GM23338 (cell line): ENCODE results near the gene HHIP. TPM values are rescaled to one million over a fixed set of nuclear protein-coding genes. Genes with fewer than 3 reads are reported as not detected.

Experiments
- ATAC-seq: fragments of 200-7000 bp; cut with Tn5 transposase; 3 replicates; pipeline ENCODE4 v1.9.1; 2020
- DNase-seq: peaks from one replicate; pipeline ENCODE4 v3.0.0-alpha.2; 2015; ENCODE audit warnings: low spot score
- H2AFZ ChIP-seq: fragments of 200-600 bp; sonication (generic); 2 replicates; pipeline ENCODE4 v1.8.0; 2016; ENCODE audit warnings: antibody characterized with exemption, mild to moderate bottlenecking, moderate library complexity
- H3F3A ChIP-seq: fragments of 200-600 bp; sonication (generic); replicated peaks from 2 replicates; pipeline ENCODE4 v1.8.0; 2017; ENCODE audit warnings: antibody characterized with exemption, mixed run types, low read depth
- H3K27ac ChIP-seq: fragments of 200-600 bp; sonication (generic); 2 replicates; pipeline ENCODE4 v1.6.1; 2016; ENCODE audit warnings: low read depth
- H3K27me3 ChIP-seq: fragments of 200-600 bp; sonication (generic); 2 replicates; pipeline ENCODE4 v1.8.0; 2016; ENCODE audit warnings: mild to moderate bottlenecking, mixed run types, moderate library complexity; ENCODE audit not compliant: insufficient read depth
- H3K36me3 ChIP-seq: fragments of 200-600 bp; sonication (generic); 2 replicates; pipeline ENCODE4 v1.8.0; 2016; ENCODE audit warnings: mild to moderate bottlenecking; ENCODE audit not compliant: insufficient read depth
- H3K4me1 ChIP-seq: fragments of 200-600 bp; sonication (generic); 2 replicates; pipeline ENCODE4 v1.8.0; 2016; ENCODE audit warnings: mild to moderate bottlenecking, moderate library complexity; ENCODE audit not compliant: insufficient read depth
- H3K4me2 ChIP-seq: fragments of 200-600 bp; sonication (generic); 2 replicates; pipeline ENCODE4 v1.7.1; 2017; ENCODE audit warnings: mixed run types
- H3K4me3 ChIP-seq: fragments of 200-600 bp; sonication (generic); 2 replicates; pipeline ENCODE4 v1.6.1; 2016; ENCODE audit warnings: mixed run types
- H3K79me2 ChIP-seq: fragments of 200-600 bp; sonication (generic); replicated peaks from 2 replicates; pipeline ENCODE4 v1.8.0; 2017; ENCODE audit warnings: mild to moderate bottlenecking; ENCODE audit not compliant: insufficient read depth
- H3K9me2 ChIP-seq: fragments of 200-600 bp; sonication (generic); 2 replicates; pipeline ENCODE4 v1.8.0; 2017; ENCODE audit not compliant: insufficient read depth
- H4K20me1 ChIP-seq: fragments of 200-600 bp; sonication (generic); replicated peaks from 2 replicates; pipeline ENCODE4 v1.8.0; 2017; ENCODE audit warnings: mild to moderate bottlenecking; ENCODE audit not compliant: insufficient read depth
- H3K27ac Mint-ChIP-seq: 2 replicates; pipeline ENCODE4 v1.8.0; 2020; ENCODE audit warnings: inconsistent platforms, mild to moderate bottlenecking, moderate library complexity, mixed read lengths
- H3K27me3 Mint-ChIP-seq: 3 replicates; pipeline ENCODE4 v1.8.0; 2022; ENCODE audit warnings: low read depth, mild to moderate bottlenecking, moderate library complexity, mixed read lengths, inconsistent platforms; ENCODE audit not compliant: insufficient read depth, poor library complexity
- H3K36me3 Mint-ChIP-seq: 3 replicates; pipeline ENCODE4 v1.8.0; 2021; ENCODE audit warnings: low read depth, mild to moderate bottlenecking, inconsistent platforms, moderate library complexity, mixed read lengths
- H3K4me1 Mint-ChIP-seq: 3 replicates; pipeline ENCODE4 v1.8.0; 2020; ENCODE audit warnings: mild to moderate bottlenecking, inconsistent platforms, mixed read lengths
- H3K4me3 Mint-ChIP-seq: 3 replicates; pipeline ENCODE4 v1.8.0; 2021; ENCODE audit warnings: moderate library complexity, mild to moderate bottlenecking, inconsistent platforms, mixed read lengths
- H3K9me3 Mint-ChIP-seq: 3 replicates; pipeline ENCODE4 v1.8.0; 2020; ENCODE audit warnings: moderate library complexity, mild to moderate bottlenecking, inconsistent platforms, mixed read lengths
- CREB1 ChIP-seq: fragments of 250-450 bp; sonication (Bioruptor Pico); IDR thresholded peaks from 2 replicates; pipeline ENCODE4 v1.5.0; 2020; ENCODE audit warnings: low read depth, mild to moderate bottlenecking, moderate library complexity
- EZH2 ChIP-seq: fragments of 200-600 bp; sonication (generic); IDR thresholded peaks from one replicate; pipeline ENCODE4 v1.8.0; 2017; ENCODE audit warnings: antibody characterized with exemption, mild to moderate bottlenecking, low read depth; ENCODE audit not compliant: unreplicated experiment
- EZH2phosphoT487 ChIP-seq: fragments of 200-600 bp; sonication (generic); IDR thresholded peaks from one replicate; pipeline ENCODE4 v1.8.1; 2018; ENCODE audit warnings: antibody characterized with exemption; ENCODE audit not compliant: unreplicated experiment
- NANOG ChIP-seq: IDR thresholded peaks from 2 replicates; pipeline ENCODE4 v1.6.1; 2016; ENCODE audit warnings: antibody characterized with exemption, borderline replicate concordance
- POLR2AphosphoS5 ChIP-seq: IDR thresholded peaks from 2 replicates; pipeline ENCODE4 v1.6.1; 2016; ENCODE audit warnings: antibody characterized with exemption, low read depth
- STAT1 ChIP-seq: IDR thresholded peaks from one replicate; pipeline ENCODE4 v1.6.1; 2016; ENCODE audit warnings: antibody characterized with exemption; ENCODE audit not compliant: unreplicated experiment
- ZNF114 ChIP-seq: fragments of 250-450 bp; sonication (Bioruptor Pico); IDR thresholded peaks from 2 replicates; pipeline ENCODE4 v1.5.0; 2020; ENCODE audit warnings: mild to moderate bottlenecking, moderate library complexity
- ZNF331 ChIP-seq: fragments of 250-450 bp; sonication (Bioruptor Pico); IDR thresholded peaks from 2 replicates; pipeline ENCODE4 v1.5.0; 2020; ENCODE audit warnings: low read depth, mild to moderate bottlenecking, moderate library complexity
- polyA plus RNA-seq: library from polyadenylated mRNA; unstranded; fragments of >200 nt; fragmentation: Nextera tagmentation; extraction: Ambion mirVana; gene quantifications from 2 replicates; pipeline ENCODE4 v1.2.1, GENCODE V29; 2016
- total RNA-seq: library from RNA; depleted of rRNA; stranded (reverse); fragments of >200 nt; shearing (Covaris generic); gene quantifications from 2 replicates; pipeline ENCODE4 v1.2.3, GENCODE V29; 2014
- TF ChIP-seq, protein P1 (sequence below): IDR thresholded peaks from 2 replicates; pipeline ENCODE4 v1.6.1; 2016; ENCODE audit warnings: antibody characterized with exemption
- TF ChIP-seq, protein P2 (sequence below), 2 experiments: fragments of 200-600 bp in 1 of 2; sonication (generic) in 1 of 2; conservative IDR thresholded peaks; 2 replicates each; pipeline versions ENCODE4 v1.5.1 to v1.6.1; 2016 to 2017; ENCODE audit warnings: antibody characterized with exemption in 2 of 2, low read depth in 2 of 2, mild to moderate bottlenecking in 2 of 2, moderate library complexity in 1 of 2
- TF ChIP-seq, protein P3 (sequence below): IDR thresholded peaks from one replicate; pipeline ENCODE4 v1.6.1; 2018; ENCODE audit warnings: antibody characterized with exemption; ENCODE audit not compliant: unreplicated experiment

The HHIP gene
- total and polyA plus RNA-seq, 2 experiments from 2014 or later, result 2.5 to 4.2 TPM

DNA sequence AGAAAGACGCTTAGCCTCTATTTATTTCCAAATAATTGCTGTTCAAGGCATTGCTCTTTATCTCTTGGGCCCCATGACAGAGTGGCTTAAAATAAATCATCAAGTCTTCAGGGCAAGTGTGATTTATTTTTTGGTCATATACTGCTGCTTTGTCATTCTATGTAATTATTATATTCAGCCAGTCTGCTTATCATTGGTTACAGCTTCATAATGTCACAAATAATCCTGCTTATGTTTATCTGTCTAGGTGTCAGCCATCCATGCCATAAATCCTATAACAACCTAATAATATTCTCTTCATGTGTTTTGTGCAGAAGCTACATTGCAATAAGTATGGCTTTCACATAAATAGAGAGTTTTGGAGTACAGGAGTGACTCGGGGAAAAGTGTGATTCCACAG, 41.0 kb downstream of the HHIP start:
- Histone ChIP-seq H3K9me2 (no peaks in the 10 kb centered on the region), H3K79me2 (no peaks in the 10 kb centered on the region), H3K27me3 (no peaks in the 10 kb centered on the region), H3K36me3 (no peaks in the 10 kb centered on the region), H2AFZ (no peak overlapping the region), H3K4me3 (no peak overlapping the region), H3K4me1 (peaks cover 25% of the 10 kb centered on the region), H3F3A (no peaks in the 10 kb centered on the region), H3K4me2 (no peak overlapping the region), H3K27ac (no peak overlapping the region), H4K20me1 (no peaks in the 10 kb centered on the region)
- TF ChIP-seq, protein P1, sequence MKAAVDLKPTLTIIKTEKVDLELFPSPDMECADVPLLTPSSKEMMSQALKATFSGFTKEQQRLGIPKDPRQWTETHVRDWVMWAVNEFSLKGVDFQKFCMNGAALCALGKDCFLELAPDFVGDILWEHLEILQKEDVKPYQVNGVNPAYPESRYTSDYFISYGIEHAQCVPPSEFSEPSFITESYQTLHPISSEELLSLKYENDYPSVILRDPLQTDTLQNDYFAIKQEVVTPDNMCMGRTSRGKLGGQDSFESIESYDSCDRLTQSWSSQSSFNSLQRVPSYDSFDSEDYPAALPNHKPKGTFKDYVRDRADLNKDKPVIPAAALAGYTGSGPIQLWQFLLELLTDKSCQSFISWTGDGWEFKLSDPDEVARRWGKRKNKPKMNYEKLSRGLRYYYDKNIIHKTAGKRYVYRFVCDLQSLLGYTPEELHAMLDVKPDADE, result no peak
- TF ChIP-seq NANOG, result no peak
- TF ChIP-seq, protein P2, sequence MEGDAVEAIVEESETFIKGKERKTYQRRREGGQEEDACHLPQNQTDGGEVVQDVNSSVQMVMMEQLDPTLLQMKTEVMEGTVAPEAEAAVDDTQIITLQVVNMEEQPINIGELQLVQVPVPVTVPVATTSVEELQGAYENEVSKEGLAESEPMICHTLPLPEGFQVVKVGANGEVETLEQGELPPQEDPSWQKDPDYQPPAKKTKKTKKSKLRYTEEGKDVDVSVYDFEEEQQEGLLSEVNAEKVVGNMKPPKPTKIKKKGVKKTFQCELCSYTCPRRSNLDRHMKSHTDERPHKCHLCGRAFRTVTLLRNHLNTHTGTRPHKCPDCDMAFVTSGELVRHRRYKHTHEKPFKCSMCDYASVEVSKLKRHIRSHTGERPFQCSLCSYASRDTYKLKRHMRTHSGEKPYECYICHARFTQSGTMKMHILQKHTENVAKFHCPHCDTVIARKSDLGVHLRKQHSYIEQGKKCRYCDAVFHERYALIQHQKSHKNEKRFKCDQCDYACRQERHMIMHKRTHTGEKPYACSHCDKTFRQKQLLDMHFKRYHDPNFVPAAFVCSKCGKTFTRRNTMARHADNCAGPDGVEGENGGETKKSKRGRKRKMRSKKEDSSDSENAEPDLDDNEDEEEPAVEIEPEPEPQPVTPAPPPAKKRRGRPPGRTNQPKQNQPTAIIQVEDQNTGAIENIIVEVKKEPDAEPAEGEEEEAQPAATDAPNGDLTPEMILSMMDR (conservative IDR thresholded peaks at IDR 0.05; ENCODE audit: low read depth in 2 of 2), result no peak
- no peak for TF ChIP-seq EZH2
- no peak for TF ChIP-seq CREB1 (CRISPR knock-in tag)
- no peak for TF ChIP-seq ZNF114 (CRISPR knock-in tag)
- TF ChIP-seq POLR2AphosphoS5, result no peak
- no peaks in the 10 kb centered on the region for H3K36me3 Mint-ChIP-seq
- H3K9me3 Mint-ChIP-seq, result no peaks in the 10 kb centered on the region
- H3K4me1 Mint-ChIP-seq, result peaks cover 23% of the 10 kb centered on the region
- H3K4me3 Mint-ChIP-seq, result no peak overlapping the region
- H3K27ac Mint-ChIP-seq, result no peak overlapping the region
- no peaks in the 10 kb centered on the region for H3K27me3 Mint-ChIP-seq
- DNase-seq (no peak), ATAC-seq (no peak)

DNA sequence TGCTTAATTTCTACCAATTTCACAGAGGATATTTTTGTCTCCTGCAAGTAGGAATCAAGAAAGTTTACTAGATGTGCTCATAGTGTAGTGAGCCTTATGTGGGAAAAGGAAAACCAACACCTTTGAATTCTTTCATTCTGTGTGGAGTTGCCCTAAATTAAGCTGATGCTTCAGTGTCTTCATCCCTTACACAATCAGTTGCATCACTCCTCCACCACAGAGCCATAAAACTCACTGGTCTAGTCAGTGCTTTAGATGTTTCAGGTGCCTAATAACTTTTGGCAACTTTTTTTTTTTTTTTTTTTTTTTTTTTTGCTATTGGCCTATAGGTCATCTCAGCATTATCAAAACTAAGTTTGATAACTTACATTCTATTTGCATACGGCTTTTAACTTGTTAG, 41.5 kb downstream of the HHIP start:
- no peak for DNase-seq
- no peak for ATAC-seq
- Histone ChIP-seq H3K9me2 (no peaks in the 10 kb centered on the region), H3K27me3 (no peaks in the 10 kb centered on the region), H3K27ac (no peak overlapping the region), H3K4me1 (peaks cover 19% of the 10 kb centered on the region), H3K4me2 (no peak overlapping the region), H4K20me1 (no peaks in the 10 kb centered on the region), H3K4me3 (no peak overlapping the region), H3F3A (no peaks in the 10 kb centered on the region), H2AFZ (no peak overlapping the region), H3K36me3 (no peaks in the 10 kb centered on the region), H3K79me2 (no peaks in the 10 kb centered on the region)
- H3K4me1 Mint-ChIP-seq, result peaks cover 17% of the 10 kb centered on the region
- H3K36me3 Mint-ChIP-seq, result no peaks in the 10 kb centered on the region
- H3K27me3 Mint-ChIP-seq, result no peaks in the 10 kb centered on the region
- H3K27ac Mint-ChIP-seq, result no peak overlapping the region
- no peaks in the 10 kb centered on the region for H3K9me3 Mint-ChIP-seq
- no peak overlapping the region for H3K4me3 Mint-ChIP-seq
- TF ChIP-seq, protein P3, sequence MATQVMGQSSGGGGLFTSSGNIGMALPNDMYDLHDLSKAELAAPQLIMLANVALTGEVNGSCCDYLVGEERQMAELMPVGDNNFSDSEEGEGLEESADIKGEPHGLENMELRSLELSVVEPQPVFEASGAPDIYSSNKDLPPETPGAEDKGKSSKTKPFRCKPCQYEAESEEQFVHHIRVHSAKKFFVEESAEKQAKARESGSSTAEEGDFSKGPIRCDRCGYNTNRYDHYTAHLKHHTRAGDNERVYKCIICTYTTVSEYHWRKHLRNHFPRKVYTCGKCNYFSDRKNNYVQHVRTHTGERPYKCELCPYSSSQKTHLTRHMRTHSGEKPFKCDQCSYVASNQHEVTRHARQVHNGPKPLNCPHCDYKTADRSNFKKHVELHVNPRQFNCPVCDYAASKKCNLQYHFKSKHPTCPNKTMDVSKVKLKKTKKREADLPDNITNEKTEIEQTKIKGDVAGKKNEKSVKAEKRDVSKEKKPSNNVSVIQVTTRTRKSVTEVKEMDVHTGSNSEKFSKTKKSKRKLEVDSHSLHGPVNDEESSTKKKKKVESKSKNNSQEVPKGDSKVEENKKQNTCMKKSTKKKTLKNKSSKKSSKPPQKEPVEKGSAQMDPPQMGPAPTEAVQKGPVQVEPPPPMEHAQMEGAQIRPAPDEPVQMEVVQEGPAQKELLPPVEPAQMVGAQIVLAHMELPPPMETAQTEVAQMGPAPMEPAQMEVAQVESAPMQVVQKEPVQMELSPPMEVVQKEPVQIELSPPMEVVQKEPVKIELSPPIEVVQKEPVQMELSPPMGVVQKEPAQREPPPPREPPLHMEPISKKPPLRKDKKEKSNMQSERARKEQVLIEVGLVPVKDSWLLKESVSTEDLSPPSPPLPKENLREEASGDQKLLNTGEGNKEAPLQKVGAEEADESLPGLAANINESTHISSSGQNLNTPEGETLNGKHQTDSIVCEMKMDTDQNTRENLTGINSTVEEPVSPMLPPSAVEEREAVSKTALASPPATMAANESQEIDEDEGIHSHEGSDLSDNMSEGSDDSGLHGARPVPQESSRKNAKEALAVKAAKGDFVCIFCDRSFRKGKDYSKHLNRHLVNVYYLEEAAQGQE, result no peak
- TF ChIP-seq EZH2 (no peak), ZNF114 (CRISPR knock-in tag) (no peak), NANOG (no peak), POLR2AphosphoS5 (no peak), ZNF331 (CRISPR knock-in tag) (no peak), CREB1 (CRISPR knock-in tag) (no peak), STAT1 (no peak), EZH2phosphoT487 (no peak)
- TF ChIP-seq, protein P1, result no peak
- TF ChIP-seq, protein P2 (conservative IDR thresholded peaks at IDR 0.05; ENCODE audit: low read depth in 2 of 2), result no peak
